Thoracic aorta (tissue), 2 donors: ENCODE data around the gene EMSY. TPM values are rescaled to one million over a fixed set of nuclear protein-coding genes. Genes with fewer than 3 reads are reported as not detected.
"Not testable (repeated sequence)": the region's sequence is repeated elsewhere in the genome, so short reads cannot be mapped to it uniquely, and the experiment has no call there.

Experiments
- ATAC-seq: fragments of 150-250 bp; one replicate; pipeline ENCODE4 v1.8.0; 2017; ENCODE audit warnings: low read depth; ENCODE audit not compliant: insufficient number of reproducible peaks, low FRiP score
- DNase-seq: peaks from one replicate; pipeline ENCODE4 v3.0.0-alpha.2; 2020; ENCODE audit warnings: low spot score
- H3K27ac ChIP-seq, 2 donors: fragments of 200-600 bp; sonication (generic); 1 replicate in 1 of 2; 2 replicates in 1 of 2; pipeline ENCODE4 v1.5.1; 2016; ENCODE audit warnings: mild to moderate bottlenecking in 2 of 2, moderate library complexity in 2 of 2
- H3K27me3 ChIP-seq: fragments of 200-600 bp; sonication (generic); replicated peaks from 2 replicates; pipeline ENCODE4 v1.6.0; 2016; ENCODE audit warnings: mild to moderate bottlenecking; ENCODE audit not compliant: insufficient read depth
- H3K36me3 ChIP-seq: fragments of 200-600 bp; sonication (generic); one replicate; pipeline ENCODE4 v1.5.1; 2016
- H3K4me1 ChIP-seq, 2 donors: fragments of 200-600 bp; sonication (generic); 1 replicate in 1 of 2; 2 replicates in 1 of 2; pipeline versions ENCODE4 v1.5.1 to v1.6.0; 2016; ENCODE audit warnings: low read depth in 2 of 2, mild to moderate bottlenecking in 1 of 2; ENCODE audit not compliant: control insufficient read depth in 1 of 2
- H3K4me3 ChIP-seq: fragments of 200-600 bp; sonication (generic); 2 replicates; pipeline ENCODE4 v1.5.1; 2016; ENCODE audit warnings: mild to moderate bottlenecking
- H3K9me3 ChIP-seq: fragments of 200-600 bp; sonication (generic); 2 replicates; pipeline ENCODE4 v1.5.1; 2016
- CTCF ChIP-seq: fragments of 200-600 bp; sonication (generic); IDR thresholded peaks from one replicate; pipeline ENCODE4 v1.5.1; 2019; ENCODE audit warnings: antibody characterized with exemption
- total RNA-seq, 2 donors: library from RNA; depleted of rRNA; stranded (reverse); fragments of >200 nt; gene quantifications; one replicate each; pipeline versions ENCODE4 v1.1.0 to v1.2.3, GENCODE V29; 2016

The EMSY gene
- total RNA-seq: 10 to 100 TPM; 53.5 to 73.2 TPM

- peaks cover 3 to 19% of the 10 kb centered on the region in 2 donors for H3K4me1 ChIP-seq
- no peaks in the 10 kb centered on the region for H3K36me3 ChIP-seq
- H3K4me3 ChIP-seq: peak within 1 kb of the TSS; percentile 85
- H3K27me3 ChIP-seq: no peaks in the 10 kb centered on the region
- TF ChIP-seq CTCF: no peak
- ATAC-seq: peak; percentile 98
- no peaks in the 10 kb centered on the region for H3K9me3 ChIP-seq
- H3K27ac ChIP-seq: peak within 1 kb of the TSS; percentile 85 to 88
- DNase-seq: peak; percentile 95
Observed at GRCh38 chr11:76444384-76445120, at the start of gene EMSY. Gene EMSY, plus strand, starts transcription at chr11:76445018. Its CDS starts 1,921 bp downstream, at chr11:76446939.

- no peak for TF ChIP-seq CTCF
- no peak for DNase-seq
- ATAC-seq: no peak
Observed at GRCh38 chr11:76395296-76395695, 49.5 kb upstream of the EMSY start.

GRCh38 chr11:76397383-76397782, 47.4 kb upstream of the EMSY start:
- Histone ChIP-seq H3K36me3 (no peaks in the 10 kb centered on the region), H3K4me1 (no peaks in the 10 kb centered on the region), H3K4me3 (no peak overlapping the region), H3K27ac (no peak overlapping the region), H3K27me3 (no peaks in the 10 kb centered on the region), H3K9me3 (no peaks in the 10 kb centered on the region)
- TF ChIP-seq CTCF: no peak
- DNase-seq: no peak
- no peak for ATAC-seq

More at GRCh38 chr11:76395296-76395695, 49.5 kb upstream of the EMSY start:
- Histone ChIP-seq H3K27me3 (no peaks in the 10 kb centered on the region), H3K4me3 (no peak overlapping the region), H3K4me1 (no peaks in the 10 kb centered on the region), H3K9me3 (no peaks in the 10 kb centered on the region), H3K27ac (no peak overlapping the region), H3K36me3 (no peaks in the 10 kb centered on the region)

GRCh38 chr11:76400967-76401366, 43.9 kb upstream of the EMSY start:
- no peak for TF ChIP-seq CTCF
- ATAC-seq: no peak
- no peaks in the 10 kb centered on the region for H3K27me3 ChIP-seq

GRCh38 chr11:76401484-76401883, 43.3 kb upstream of the EMSY start:
- H3K4me3 ChIP-seq, H3K27ac ChIP-seq, H3K27me3 ChIP-seq, H3K36me3 ChIP-seq, H3K9me3 ChIP-seq, H3K4me1 ChIP-seq, DNase-seq, ATAC-seq: not testable (repeated sequence)

More at GRCh38 chr11:76400967-76401366, 43.9 kb upstream of the EMSY start:
- H3K36me3 ChIP-seq: no peaks in the 10 kb centered on the region
- no peaks in the 10 kb centered on the region for H3K4me1 ChIP-seq
- DNase-seq: no peak
- H3K9me3 ChIP-seq: no peaks in the 10 kb centered on the region
- H3K4me3 ChIP-seq: no peak overlapping the region
- H3K27ac ChIP-seq: no peak overlapping the region
